HG02852 (cell line): Measurements from ENCODE around the gene WDR11.

ENCODE experiments used
- ATAC-seq: cut with Tn5 transposase; IDR thresholded peaks from one replicate; pipeline ENCODE4 v1.9.1; 2021; ENCODE audit warnings: mild to moderate bottlenecking, moderate library complexity; ENCODE audit not compliant: unreplicated experiment

Gene WDR11

GRCh38 chr10:120850911-120851865 lies at the start of gene WDR11:
Gene WDR11, plus strand, starts transcription at chr10:120851362. Its CDS starts 59 bp downstream, at chr10:120851421.
- peak; percentile 96 for ATAC-seq

- ATAC-seq: no peak
Observed at GRCh38 chr10:120802935-120803334, 48.2 kb upstream of the WDR11 start.

GRCh38 chr10:120803972-120804371 lies 47.2 kb upstream of the WDR11 start:
- no peak for ATAC-seq

- ATAC-seq: no peak
Observed at GRCh38 chr10:120805014-120805812, 45.9 kb upstream of the WDR11 start.

- ATAC-seq: no peak
Observed at GRCh38 chr10:120806081-120806480, 45.1 kb upstream of the WDR11 start.

- no peak for ATAC-seq
Observed at GRCh38 chr10:120810298-120810697, 40.9 kb upstream of the WDR11 start.

GRCh38 chr10:120813085-120813484 lies 38.1 kb upstream of the WDR11 start:
- no peak for ATAC-seq

- ATAC-seq: no peak
Observed at GRCh38 chr10:120818301-120818700, 32.9 kb upstream of the WDR11 start.

GRCh38 chr10:120819366-120819765 lies 31.8 kb upstream of the WDR11 start:
- no peak for ATAC-seq

- no peak for ATAC-seq
Observed at GRCh38 chr10:120823266-120823665, 27.9 kb upstream of the WDR11 start.

- ATAC-seq: no peak
Observed at GRCh38 chr10:120824881-120825309, 26.3 kb upstream of the WDR11 start.

GRCh38 chr10:120825878-120826769 lies 25.0 kb upstream of the WDR11 start:
- ATAC-seq: no peak

GRCh38 chr10:120827251-120827875 lies 23.8 kb upstream of the WDR11 start:
- peak; percentile 95 for ATAC-seq

- ATAC-seq: no peak
Observed at GRCh38 chr10:120828763-120829319, 22.3 kb upstream of the WDR11 start.

GRCh38 chr10:120832106-120832505 lies 19.1 kb upstream of the WDR11 start:
- ATAC-seq: no peak

GRCh38 chr10:120833222-120833928 lies 17.8 kb upstream of the WDR11 start:
- ATAC-seq: no peak

- ATAC-seq: no peak
Observed at GRCh38 chr10:120835603-120836002, 15.6 kb upstream of the WDR11 start.

GRCh38 chr10:120838941-120839340 lies 12.2 kb upstream of the WDR11 start:
- ATAC-seq: no peak

- ATAC-seq: no peak
Observed at GRCh38 chr10:120841522-120842189, 9.5 kb upstream of the WDR11 start.
